H1 (cell line): ENCODE data around the gene GPR156. TPM values are rescaled to one million over a fixed set of nuclear protein-coding genes. Genes with fewer than 3 reads are reported as not detected.

Experiments
- polyA plus RNA-seq, 7 experiments: library from polyadenylated mRNA; depleted of rRNA in 3 of 7; stranded (reverse) in 5 of 7; unstranded in 2 of 7; fragments of >200 nt in 5 of 7; fragments of 200-250 nt in 2 of 7; gene quantifications; 1 replicate in 5 of 7; 2 replicates in 1 of 7; 4 replicates in 1 of 7; pipeline versions ENCODE4 v1.2.1 to v1.2.3, GENCODE V29; 2011 to 2013; ENCODE audit warnings: missing spikeins in 2 of 7, mixed read lengths in 2 of 7
- small RNA-seq: library from polyadenylated mRNA; stranded (forward); fragments of <200 nt; extraction: miRNeasy Mini kit (QIAGEN cat#:217004); gene quantifications from one replicate; pipeline ENCODE3, GENCODE V24; 2013; ENCODE audit not compliant: insufficient read depth
- total RNA-seq: library from RNA; stranded (reverse); fragmentation: NEBNext Ultra II Directional; extraction: Animal tissue kit (Norgen Biotek cat#: 25700); gene quantifications from 2 replicates; pipeline ENCODE4 v1.2.1, GENCODE V29; 2021

GPR156 gene
- total and polyA plus RNA-seq, 2 of the 8 experiments (the other 6 are each of a cell fraction or from before 2014, with no cell fraction given): 1.6 to 1.8 TPM

Small RNAs within 50 kb of the gene (small RNA-seq; reads per million reads assigned to genes)
- gene RF00019 (not detected), gene RN7SL397P (not detected)

Other genes starting within 250 kb of the GPR156 start
- gene GSK3B, start 190.8 kb downstream of the GPR156 start, total RNA-seq: 46.8 and 50.7 TPM in 2 replicates
- 15.2 and 24.2 TPM in 2 replicates for gene GSK3B, start 190.8 kb downstream of the GPR156 start, polyA plus RNA-seq (2011; rRNA removed)
- gene LRRC58, start 64.1 kb upstream of the GPR156 start, total RNA-seq: 15.4 TPM in 2 replicates
- 2.6 and 4.3 TPM in 2 replicates for gene LRRC58, start 64.1 kb upstream of the GPR156 start, polyA plus RNA-seq (2011; rRNA removed)
- 502 and 516 TPM in 2 replicates for gene FSTL1, start 165.8 kb upstream of the GPR156 start, total RNA-seq
- gene FSTL1, start 165.8 kb upstream of the GPR156 start, polyA plus RNA-seq (2011; rRNA removed): 158 and 168 TPM in 2 replicates